ENCODE data around the gene TEX101.
"Not testable (repeated sequence)": the region's sequence is repeated elsewhere in the genome, so short reads cannot be mapped to it uniquely, and the experiment has no call there.

DNA sequence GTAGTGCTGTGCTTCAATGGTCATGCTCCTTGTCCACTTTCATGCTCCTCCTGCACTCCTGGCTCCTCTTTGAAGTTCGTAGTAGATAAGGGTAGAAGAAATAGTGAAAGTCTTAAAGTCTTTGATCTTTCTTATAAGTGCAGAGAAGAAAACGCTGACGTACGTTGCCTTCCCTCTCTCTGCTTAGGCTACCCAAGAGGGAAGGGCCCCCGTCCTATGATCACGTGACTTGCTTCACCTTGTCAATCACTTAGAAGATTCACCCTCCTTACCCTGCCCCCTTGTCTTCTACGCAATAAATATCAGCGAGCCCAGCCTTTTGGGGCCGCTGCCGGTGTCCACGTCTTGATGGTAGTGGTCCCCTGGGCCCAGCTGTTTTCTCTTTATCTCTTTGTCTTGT, 22.6 kb downstream of the TEX101 start:
- not testable (repeated sequence) for TF ChIP-seq POLR2AphosphoS5, POLR2A (IDR thresholded peaks at IDR 0.05)
- TF ChIP-seq, protein P1, sequence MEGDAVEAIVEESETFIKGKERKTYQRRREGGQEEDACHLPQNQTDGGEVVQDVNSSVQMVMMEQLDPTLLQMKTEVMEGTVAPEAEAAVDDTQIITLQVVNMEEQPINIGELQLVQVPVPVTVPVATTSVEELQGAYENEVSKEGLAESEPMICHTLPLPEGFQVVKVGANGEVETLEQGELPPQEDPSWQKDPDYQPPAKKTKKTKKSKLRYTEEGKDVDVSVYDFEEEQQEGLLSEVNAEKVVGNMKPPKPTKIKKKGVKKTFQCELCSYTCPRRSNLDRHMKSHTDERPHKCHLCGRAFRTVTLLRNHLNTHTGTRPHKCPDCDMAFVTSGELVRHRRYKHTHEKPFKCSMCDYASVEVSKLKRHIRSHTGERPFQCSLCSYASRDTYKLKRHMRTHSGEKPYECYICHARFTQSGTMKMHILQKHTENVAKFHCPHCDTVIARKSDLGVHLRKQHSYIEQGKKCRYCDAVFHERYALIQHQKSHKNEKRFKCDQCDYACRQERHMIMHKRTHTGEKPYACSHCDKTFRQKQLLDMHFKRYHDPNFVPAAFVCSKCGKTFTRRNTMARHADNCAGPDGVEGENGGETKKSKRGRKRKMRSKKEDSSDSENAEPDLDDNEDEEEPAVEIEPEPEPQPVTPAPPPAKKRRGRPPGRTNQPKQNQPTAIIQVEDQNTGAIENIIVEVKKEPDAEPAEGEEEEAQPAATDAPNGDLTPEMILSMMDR (IDR thresholded peaks at IDR 0.05), result not testable (repeated sequence)
